Measurements from ENCODE around the gene POU2F1.

POU2F1 gene

GRCh38 chr1:167373986-167374385, 153.3 kb downstream of the POU2F1 start:
- DNase-seq: no peak

GRCh38 chr1:167375949-167376348, 155.3 kb downstream of the POU2F1 start:
- no peak for DNase-seq

GRCh38 chr1:167387251-167387910, 166.7 kb downstream of the POU2F1 start:
- no peak for DNase-seq

GRCh38 chr1:167388976-167389375, 168.3 kb downstream of the POU2F1 start:
- no peak for DNase-seq

GRCh38 chr1:167392200-167392696, 171.6 kb downstream of the POU2F1 start:
- no peak for DNase-seq

GRCh38 chr1:167400359-167400953, 179.8 kb downstream of the POU2F1 start:
- no peak for DNase-seq

GRCh38 chr1:167401260-167401873, 180.7 kb downstream of the POU2F1 start:
- no peak for DNase-seq

- DNase-seq: no peak
Measured at GRCh38 chr1:167404161-167404888, 183.6 kb downstream of the POU2F1 start.

GRCh38 chr1:167404908-167405307, 184.2 kb downstream of the POU2F1 start:
- DNase-seq: no peak

GRCh38 chr1:167408355-167408754, 187.7 kb downstream of the POU2F1 start:
- DNase-seq: no peak

- DNase-seq: no peak
Measured at GRCh38 chr1:167409183-167409582, 188.5 kb downstream of the POU2F1 start.

GRCh38 chr1:167412072-167412471, 191.4 kb downstream of the POU2F1 start:
- DNase-seq: no peak

- no peak for DNase-seq
Measured at GRCh38 chr1:167412920-167413319, 192.2 kb downstream of the POU2F1 start.

GRCh38 chr1:167413328-167413727, 192.6 kb downstream of the POU2F1 start:
- DNase-seq: no peak

GRCh38 chr1:167416506-167416905, 195.8 kb downstream of the POU2F1 start:
- DNase-seq: no peak

- DNase-seq: no peak
Measured at GRCh38 chr1:167418391-167418790, 197.7 kb downstream of the POU2F1 start.

- no peak for DNase-seq
Measured at GRCh38 chr1:167419245-167419644, 198.6 kb downstream of the POU2F1 start.

GRCh38 chr1:167420510-167420909, 199.8 kb downstream of the POU2F1 start:
- DNase-seq: no peak

GRCh38 chr1:167423684-167424619, 203.3 kb downstream of the POU2F1 start:
- DNase-seq: no peak

GRCh38 chr1:167425482-167425881, 204.8 kb downstream of the POU2F1 start:
- DNase-seq: no peak

- no peak for DNase-seq
Measured at GRCh38 chr1:167426716-167427115, 206.0 kb downstream of the POU2F1 start.

- no peak for DNase-seq
Measured at GRCh38 chr1:167427848-167428247, 207.2 kb downstream of the POU2F1 start.

All from NCI-H1694 (cell line).